GM10847 (cell line): ENCODE results near the gene ARID1B.

ENCODE experiments used
- POLR2A ChIP-seq: IDR thresholded peaks from 2 replicates; pipeline ENCODE4 v1.6.1; 2011; ENCODE audit not compliant: insufficient read length; ENCODE audit errors: extremely low read depth

ARID1B gene

GRCh38 chr6:157217198-157217893 is 440.2 kb downstream of the ARID1B start:
- TF ChIP-seq POLR2A: no peak

GRCh38 chr6:157217894-157218370 is 440.8 kb downstream of the ARID1B start:
- TF ChIP-seq POLR2A: no peak

- no peak for TF ChIP-seq POLR2A
Observed at GRCh38 chr6:157218371-157219198, 441.4 kb downstream of the ARID1B start.

- TF ChIP-seq POLR2A: no peak
Observed at GRCh38 chr6:157219201-157220200, 442.3 kb downstream of the ARID1B start.

- no peak for TF ChIP-seq POLR2A
Observed at GRCh38 chr6:157220485-157220884, 443.3 kb downstream of the ARID1B start.

GRCh38 chr6:157221049-157221816 is 444.1 kb downstream of the ARID1B start:
- no peak for TF ChIP-seq POLR2A

- TF ChIP-seq POLR2A: no peak
Observed at GRCh38 chr6:157221817-157222175, 444.6 kb downstream of the ARID1B start.

GRCh38 chr6:157222201-157222981 is 445.2 kb downstream of the ARID1B start:
- no peak for TF ChIP-seq POLR2A

- no peak for TF ChIP-seq POLR2A
Observed at GRCh38 chr6:157223021-157223430, 445.8 kb downstream of the ARID1B start.

- no peak for TF ChIP-seq POLR2A
Observed at GRCh38 chr6:157223511-157223910, 446.3 kb downstream of the ARID1B start.

GRCh38 chr6:157224178-157224950 is 447.2 kb downstream of the ARID1B start:
- no peak for TF ChIP-seq POLR2A

GRCh38 chr6:157224951-157225574 is 447.9 kb downstream of the ARID1B start:
- TF ChIP-seq POLR2A: no peak
